Measurements from ENCODE around the gene PNPLA7. TPM values are rescaled to one million over a fixed set of nuclear protein-coding genes. Genes with fewer than 3 reads are reported as not detected.

The PNPLA7 gene
- total and polyA plus RNA-seq, 2 of the 8 experiments (the other 6 are each of a cell fraction or from before 2014, with no cell fraction given) = 0.35 to 0.47 TPM

GRCh38 chr9:137522746-137523455 lies 27.3 kb downstream of the PNPLA7 start:
- Histone ChIP-seq H3K79me1 (ENCODE audit: low read depth, low read length) (no peaks in the 10 kb centered on the region), H2BK15ac (ENCODE audit: low read length) (no peak overlapping the region), H3K14ac (ENCODE audit: insufficient read length) (no peak overlapping the region), H3K4ac (replicated peaks; ENCODE audit: insufficient read length, low read depth, low read length) (no peak overlapping the region), H4K5ac (ENCODE audit: insufficient read length, low read depth, low read length) (no peak overlapping the region), H3K9ac (replicated peaks in 1 of 4; ENCODE audit: extremely low read depth in 1 of 4, low read depth in 3 of 4, low read length in 3 of 4) (no peak overlapping the region), H3K79me2 (ENCODE audit: control insufficient read depth in 1 of 2, insufficient read depth in 2 of 2, low read length in 2 of 2) (no peaks in the 10 kb centered on the region), H4K91ac (replicated peaks; ENCODE audit: insufficient read length, low read length) (no peak overlapping the region), H3K4me1 (replicated peaks in 1 of 4; ENCODE audit: control insufficient read depth in 3 of 4, insufficient read depth in 4 of 4, low read length in 3 of 4) (no peaks in the 10 kb centered on the region), H3K27ac (ENCODE audit: low read depth, low read length) (no peak overlapping the region), H2AK5ac (ENCODE audit: low read depth, low read length) (no peak overlapping the region), H3K23ac (ENCODE audit: insufficient read length) (no peak overlapping the region), H4K8ac (ENCODE audit: extremely low read depth, insufficient read depth, low read length) (0 out of 2 replicates have a peak overlapping the region, but pooled peaks have one; percentile 14), H4K20me1 (replicated peaks in 1 of 2; ENCODE audit: control insufficient read depth in 1 of 2, insufficient read depth in 2 of 2, low read length in 2 of 2) (peaks cover 0 to 1% of the 10 kb centered on the region in 2 experiments), H3K9me3 (ENCODE audit: insufficient read depth in 2 of 2, low read depth in 1 of 2, low read length in 1 of 2) (peaks cover 0 to 2% of the 10 kb centered on the region in 2 experiments; a peak in 1 of 4 replicates), H3K4me3 (ENCODE audit: extremely low read depth in 1 of 4, insufficient read depth in 2 of 4, low read depth in 3 of 4, low read length in 4 of 4) (no peak overlapping the region), H2BK120ac (replicated peaks; ENCODE audit: low read depth, low read length) (no peak overlapping the region), H3K23me2 (ENCODE audit: low read depth, low read length) (peaks cover 3% of the 10 kb centered on the region; the same call in 1 of the 2 replicates), H3K27me3 (replicated peaks in 1 of 4; ENCODE audit: control insufficient read depth in 3 of 4, extremely low read depth in 1 of 4, insufficient read depth in 3 of 4, low read length in 3 of 4) (no peaks in the 10 kb centered on the region), H3K56ac (replicated peaks; ENCODE audit: insufficient read length, low read depth, low read length) (no peak overlapping the region), H2AFZ (ENCODE audit: low read length) (no peak overlapping the region), H2BK12ac (ENCODE audit: low read depth, low read length) (no peak overlapping the region), H3K18ac (ENCODE audit: extremely low read depth, low read length) (no peak overlapping the region), H3K4me2 (ENCODE audit: insufficient read depth in 1 of 2, low read depth in 2 of 2, low read length in 2 of 2) (no peak overlapping the region), H2BK5ac (ENCODE audit: low read depth, low read length) (no peak overlapping the region), H3K36me3 (ENCODE audit: control insufficient read depth in 2 of 4, insufficient read depth in 4 of 4, low read length in 3 of 4) (no peaks in the 10 kb centered on the region; a peak in 2 of 8 replicates), H2BK20ac (ENCODE audit: low read length) (no peak overlapping the region)
- no peak for FAIRE-seq
- ChIA-PET POLR2A (ENCODE audit: partially characterized antibody) (no interaction called here), CTCF (ENCODE audit: partially characterized antibody) (interaction anchor here (0.6 to 1.7 kb wide), 8 partner anchors 8 to 240 kb away, joined by 3 to 6 read pairs (median 4); partner anchors contain the start of gene NRARP)
- DNase-seq (ENCODE audit: low read depth in 1 of 2, low spot score in 2 of 2) = no peak
- WGBS, 2 experiments (ENCODE audit: extremely low coverage in 1 of 2, insufficient coverage in 1 of 2, insufficient read length in 1 of 2, insufficient replicate concordance in 2 of 2, low coverage in 1 of 2, low lambda C conversion rate in 2 of 2, missing lambda C conversion rate in 1 of 2) = 92% methylated on average over 30 of the region's 36 CpGs; no CpG with 5 or more reads in 1 of the 2 experiments
- no peak for TF ChIP-seq GTF2F1 (IDR thresholded peaks at IDR 0.05; ENCODE audit: borderline replicate concordance, low read depth, low read length)
- TF ChIP-seq HDAC2 (IDR thresholded peaks at IDR 0.05; ENCODE audit: borderline replicate concordance in 1 of 2, low read depth in 2 of 2, low read length in 2 of 2) = no peak
- no peak for TF ChIP-seq CREB1 (IDR thresholded peaks at IDR 0.05)
- no peak for TF ChIP-seq BACH1 (IDR thresholded peaks at IDR 0.05; ENCODE audit: low read length)
- TF ChIP-seq POU5F1 (IDR thresholded peaks at IDR 0.05; ENCODE audit: low read depth, low read length) = no peak
- TF ChIP-seq CTCF (IDR thresholded peaks at IDR 0.05; ENCODE audit: control extremely low read depth in 1 of 3, insufficient read depth in 1 of 3, low read depth in 1 of 3, low read length in 3 of 3) = no peak
- TF ChIP-seq EGR1 (IDR thresholded peaks at IDR 0.05; ENCODE audit: borderline replicate concordance, low read depth, low read length) = no peak
- TF ChIP-seq SIX5 (IDR thresholded peaks at IDR 0.05; ENCODE audit: low read depth, low read length) = no peak
- no peak for TF ChIP-seq NANOG (IDR thresholded peaks at IDR 0.05; ENCODE audit: insufficient read depth, low read depth, low read length, poor library complexity, severe bottlenecking)
- no peak for TF ChIP-seq BRCA1 (IDR thresholded peaks at IDR 0.05; ENCODE audit: low read depth, low read length)
- TF ChIP-seq SP2 (IDR thresholded peaks at IDR 0.05; ENCODE audit: low read length) = no peak

Data from H1 (cell line).